ENCODE results near the gene NTSR1.

GRCh38 chr20:62676976-62677375 lies 31.7 kb upstream of the NTSR1 start:
- TF ChIP-seq CTCF (conservative IDR thresholded peaks at IDR 0.05; ENCODE audit: low read depth, low read length), result no peak
- TF ChIP-seq EZH2phosphoT487 (IDR thresholded peaks at IDR 0.05; ENCODE audit: borderline replicate concordance, low read length), result no peak
- no peak for TF ChIP-seq EZH2 (IDR thresholded peaks at IDR 0.05; ENCODE audit: low read length, unreplicated experiment)
